IMR-90 (cell line): ENCODE data around the gene RAD51B. TPM values are rescaled to one million over a fixed set of nuclear protein-coding genes. Genes with fewer than 3 reads are reported as not detected.
A peak's percentile ranks its signal among the peaks of the same experiment; 100 is the strongest.

ENCODE experiments used
- ATAC-seq: fragments of 200-7000 bp; cut with Tn5 transposase; 2 replicates; pipeline ENCODE4 v1.9.1; 2020; ENCODE audit warnings: low read depth, mild to moderate bottlenecking, moderate library complexity
- BruUV-seq: library from RNA; stranded (reverse); fragments of 400-500 nt; replicated peaks from 2 replicates; lab custom pipeline; 2021; lab: Mats Ljungman, UMichigan
- CTCF ChIA-PET: fragments of 300-600 bp; formaldehyde crosslinking; extraction: SDS; loops from one replicate; lab custom pipeline; 2021; ENCODE audit warnings: antibody characterized with exemption; lab: Yijun Ruan, JAX
- POLR2A ChIA-PET: fragments of 300-600 bp; sonication (Branson Sonifier 250); formaldehyde crosslinking; loops from one replicate; lab custom pipeline; 2022; ENCODE audit warnings: antibody characterized with exemption; ENCODE audit not compliant: unreplicated experiment; lab: Charles Lee
- DNase-seq: peaks from one replicate; pipeline ENCODE4 v3.0.0; 2013
- H2AFZ ChIP-seq: replicated peaks from 2 replicates; pipeline ENCODE3; 2013; ENCODE audit warnings: low read length, mild to moderate bottlenecking; ENCODE audit not compliant: poor library complexity
- H2AK5ac ChIP-seq: 2 replicates; pipeline ENCODE4 v1.6.1; 2013; ENCODE audit warnings: low read depth, low read length, inconsistent platforms
- H2AK9ac ChIP-seq: replicated peaks from 2 replicates; pipeline ENCODE3; 2013; ENCODE audit warnings: mild to moderate bottlenecking, low read depth, low read length, moderate library complexity; ENCODE audit not compliant: poor library complexity
- H2BK120ac ChIP-seq: 2 replicates; pipeline ENCODE4 v1.6.1; 2013; ENCODE audit warnings: low read depth, low read length, inconsistent platforms
- H2BK15ac ChIP-seq: 3 replicates; pipeline ENCODE4 v1.6.1; 2013; ENCODE audit warnings: low read depth, low read length, inconsistent platforms
- H2BK20ac ChIP-seq: 2 replicates; pipeline ENCODE4 v1.6.1; 2013; ENCODE audit warnings: low read depth, mild to moderate bottlenecking, inconsistent platforms, low read length, moderate library complexity
- H2BK5ac ChIP-seq: 2 replicates; pipeline ENCODE4 v1.6.1; 2013; ENCODE audit warnings: mild to moderate bottlenecking, low read depth, low read length, inconsistent platforms; ENCODE audit not compliant: poor library complexity, severe bottlenecking
- H3K14ac ChIP-seq: replicated peaks from 2 replicates; pipeline ENCODE4 v1.6.1; 2013; ENCODE audit warnings: low read depth, low read length, inconsistent platforms
- H3K18ac ChIP-seq: 2 replicates; pipeline ENCODE4 v1.6.1; 2013; ENCODE audit warnings: low read depth, low read length, control low read depth
- H3K23ac ChIP-seq: 2 replicates; pipeline ENCODE4 v1.6.1; 2013; ENCODE audit warnings: low read depth, low read length, inconsistent platforms
- H3K27ac ChIP-seq: 2 replicates; pipeline ENCODE4 v1.5.1; 2013; ENCODE audit warnings: mild to moderate bottlenecking, control low read depth, low read length; ENCODE audit not compliant: insufficient read depth
- H3K27me3 ChIP-seq: 2 replicates; pipeline ENCODE4 v1.6.1; 2013; ENCODE audit warnings: low read length; ENCODE audit not compliant: control insufficient read depth, insufficient read depth
- H3K36me3 ChIP-seq: 2 replicates; pipeline ENCODE4 v1.6.1; 2013; ENCODE audit warnings: low read length, mixed read lengths; ENCODE audit not compliant: control insufficient read depth, insufficient read depth
- H3K4ac ChIP-seq: 2 replicates; pipeline ENCODE4 v1.6.1; 2013; ENCODE audit warnings: low read depth, low read length, inconsistent platforms
- H3K4me1 ChIP-seq: 2 replicates; pipeline ENCODE4 v1.6.1; 2013; ENCODE audit warnings: low read length, mixed read lengths; ENCODE audit not compliant: control insufficient read depth, insufficient read depth
- H3K4me2 ChIP-seq: 2 replicates; pipeline ENCODE4 v1.6.1; 2013; ENCODE audit warnings: low read depth, mild to moderate bottlenecking, control low read depth, low read length, moderate library complexity
- H3K4me3 ChIP-seq: 2 replicates; pipeline ENCODE4 v1.5.1; 2013; ENCODE audit warnings: low read depth, mild to moderate bottlenecking, control low read depth, low read length, moderate library complexity; ENCODE audit not compliant: insufficient read depth
- H3K56ac ChIP-seq: 2 replicates; pipeline ENCODE4 v1.6.1; 2013; ENCODE audit warnings: low read length, inconsistent platforms; ENCODE audit not compliant: insufficient read depth; ENCODE audit errors: extremely low read depth
- H3K79me1 ChIP-seq, 2 experiments: 2 replicates each; pipeline ENCODE4 v1.6.1; 2013; ENCODE audit warnings: low read length in 2 of 2, inconsistent platforms in 1 of 2, low read depth in 1 of 2
- H3K9ac ChIP-seq: 2 replicates; pipeline ENCODE4 v1.6.1; 2013; ENCODE audit warnings: low read depth, low read length, control low read depth
- H3K9me1 ChIP-seq: 2 replicates; pipeline ENCODE4 v1.6.1; 2013; ENCODE audit warnings: low read length, inconsistent platforms; ENCODE audit not compliant: insufficient read depth
- H3K9me3 ChIP-seq: 2 replicates; pipeline ENCODE4 v1.6.1; 2013; ENCODE audit warnings: low read length; ENCODE audit not compliant: control insufficient read depth, insufficient read depth
- H4K20me1 ChIP-seq: 2 replicates; pipeline ENCODE4 v1.6.1; 2013; ENCODE audit warnings: low read length, inconsistent platforms; ENCODE audit not compliant: insufficient read depth
- H4K5ac ChIP-seq: 2 replicates; pipeline ENCODE4 v1.6.1; 2013; ENCODE audit warnings: mild to moderate bottlenecking, low read depth, low read length, control low read depth
- H4K8ac ChIP-seq, 2 experiments: 2 replicates each; pipeline ENCODE4 v1.6.1; 2013; ENCODE audit warnings: low read depth in 2 of 2, low read length in 2 of 2, control low read depth in 1 of 2, inconsistent platforms in 1 of 2
- H4K91ac ChIP-seq: 2 replicates; pipeline ENCODE4 v1.6.1; 2013; ENCODE audit warnings: low read depth, low read length, inconsistent platforms; ENCODE audit not compliant: insufficient read depth
- BHLHE40 ChIP-seq: fragments of 150-350 bp; IDR thresholded peaks from 2 replicates; pipeline ENCODE4 v1.6.1; 2016; ENCODE audit warnings: mild to moderate bottlenecking, low read depth, low read length
- CEBPB ChIP-seq: IDR thresholded peaks from 2 replicates; pipeline ENCODE4 v1.6.1; 2012; ENCODE audit warnings: low read depth, low read length, improper control_type of control experiment
- CHD1 ChIP-seq: IDR thresholded peaks from 2 replicates; pipeline ENCODE4 v1.6.1; 2012; ENCODE audit warnings: low read depth, low read length, improper control_type of control experiment
- CTCF ChIP-seq: conservative IDR thresholded peaks from 2 replicates; pipeline ENCODE4 v1.5.1; 2012; ENCODE audit warnings: mild to moderate bottlenecking, low read depth, low read length, improper control_type of control experiment
- FOS ChIP-seq: fragments of 150-350 bp; IDR thresholded peaks from 2 replicates; pipeline ENCODE4 v1.6.1; 2016; ENCODE audit warnings: low read depth, low read length
- MAFK ChIP-seq: IDR thresholded peaks from 2 replicates; pipeline ENCODE4 v1.6.1; 2012; ENCODE audit warnings: low read depth, low read length, improper control_type of control experiment
- MAZ ChIP-seq: IDR thresholded peaks from 2 replicates; pipeline ENCODE4 v1.6.1; 2012; ENCODE audit warnings: low read depth, mild to moderate bottlenecking, low read length, improper control_type of control experiment, moderate library complexity, borderline replicate concordance
- MXI1 ChIP-seq: IDR thresholded peaks from 2 replicates; pipeline ENCODE4 v1.6.1; 2012; ENCODE audit warnings: low read depth, mild to moderate bottlenecking, low read length, moderate library complexity, borderline replicate concordance
- NFE2L2 ChIP-seq: fragments of 150-350 bp; IDR thresholded peaks from 2 replicates; pipeline ENCODE4 v1.6.1; 2016; ENCODE audit warnings: low read depth, mild to moderate bottlenecking, low read length
- POLR2A ChIP-seq: IDR thresholded peaks from 2 replicates; pipeline ENCODE4 v1.6.1; 2012; ENCODE audit warnings: mild to moderate bottlenecking, low read depth, low read length
- RAD21 ChIP-seq: IDR thresholded peaks from 2 replicates; pipeline ENCODE4 v1.6.1; 2012; ENCODE audit warnings: low read length, improper control_type of control experiment
- RCOR1 ChIP-seq: IDR thresholded peaks from 2 replicates; pipeline ENCODE4 v1.6.1; 2012; ENCODE audit warnings: mild to moderate bottlenecking, low read length, improper control_type of control experiment; ENCODE audit not compliant: insufficient replicate concordance
- RFX5 ChIP-seq: IDR thresholded peaks from 2 replicates; pipeline ENCODE4 v1.8.0; 2012; ENCODE audit warnings: low read depth, mild to moderate bottlenecking, low read length, moderate library complexity
- SMC3 ChIP-seq: fragments of 150-350 bp; IDR thresholded peaks from 2 replicates; pipeline ENCODE4 v1.6.1; 2016; ENCODE audit warnings: low read depth, mild to moderate bottlenecking, antibody characterized with exemption, low read length, moderate library complexity
- WGBS, 2 experiments: methylation state at CpG; one replicate each; pipeline versions ENCODE4 v1.1.5 to v1.1.7; 2013; ENCODE audit warnings: missing lambda C conversion rate in 2 of 2; ENCODE audit not compliant: insufficient read length in 1 of 2; ENCODE audit errors: extremely low coverage in 2 of 2; 5-methylcytosine and 5-hydroxymethylcytosine counted together
- dilution Hi-C: fragments of 300-500 bp; cut with HindIII; formaldehyde crosslinking; loops from one replicate; pipeline ENCODE4 v1.14.3; 2018; ENCODE audit warnings: low sequenced_read_pairs; ENCODE audit not compliant: unreplicated experiment
- in situ Hi-C: fragments of 300-500 bp; cut with MboI; formaldehyde crosslinking; loops from 3 replicates; pipeline ENCODE4 v1.14.3; 2019; ENCODE audit warnings: low sequenced_read_pairs, inconsistent platforms, mixed read lengths
- intact Hi-C: fragments of 100-400 bp; cut with micrococcal nuclease; formaldehyde crosslinking; loops from 2 replicates; pipeline ENCODE4 v1.10.0; 2022
- polyA plus RNA-seq, 3 experiments: library from polyadenylated mRNA; depleted of rRNA; stranded (reverse); fragments of >200 nt; gene quantifications; 2 replicates each; pipeline ENCODE4 v1.2.3, GENCODE V29; 2012; ENCODE audit warnings: low replicate concordance in 1 of 3
- total RNA-seq: library from RNA; depleted of rRNA; stranded (reverse); fragments of >200 nt; gene quantifications from 2 replicates; pipeline ENCODE4 v1.2.3, GENCODE V29; 2012
- TF ChIP-seq, protein P1 (sequence below): fragments of 150-350 bp; IDR thresholded peaks from 2 replicates; pipeline ENCODE4 v1.6.1; 2016; ENCODE audit warnings: low read depth, mild to moderate bottlenecking, low read length, moderate library complexity, borderline replicate concordance
- TF ChIP-seq, protein P2 (sequence below): fragments of 150-350 bp; IDR thresholded peaks from 2 replicates; pipeline ENCODE4 v1.6.1; 2017; ENCODE audit warnings: mild to moderate bottlenecking, antibody characterized with exemption, low read length, low read depth

RAD51B gene
- total and polyA plus RNA-seq, 2 of the 4 experiments (the other 2 are of a cell fraction): 5.1 to 18.8 TPM

- Histone ChIP-seq H2BK15ac (peak overlapping the region; percentile 37; the same call in 1 of the 3 replicates), H2BK5ac (no peak overlapping the region), H3K27ac (no peak overlapping the region), H3K4me2 (no peak overlapping the region), H3K14ac (no peak overlapping the region), H3K4ac (no peak overlapping the region), H3K56ac (no peak overlapping the region), H4K20me1 (no peaks in the 10 kb centered on the region), H3K79me1 (no peaks in the 10 kb centered on the region), H4K5ac (peak overlapping the region; percentile 69; the same call in 1 of the 2 replicates), H3K23ac (no peak overlapping the region), H2AK5ac (no peak overlapping the region), H3K9me3 (no peaks in the 10 kb centered on the region), H3K4me3 (no peak overlapping the region), H3K36me3 (no peaks in the 10 kb centered on the region), H2AFZ (no peak overlapping the region), H3K9ac (no peak overlapping the region), H4K91ac (no peak overlapping the region), H3K9me1 (peaks cover 6% of the 10 kb centered on the region; the same call in 1 of the 2 replicates), H2BK120ac (no peak overlapping the region), H3K27me3 (no peaks in the 10 kb centered on the region), H4K8ac (no peak overlapping the region), H2AK9ac (no peak overlapping the region), H2BK20ac (no peak overlapping the region), H3K4me1 (peaks cover 5% of the 10 kb centered on the region), H3K18ac (peak overlapping the region; percentile 13)
- DNase-seq: no peak
- dilution Hi-C loops (no loop called here), intact Hi-C loops (no loop called here), in situ Hi-C loops (no loop called here)
- BruUV-seq: no TSS peak
- no peak for ATAC-seq
- CTCF ChIA-PET: interaction anchor here (0.8 to 0.9 kb wide), 2 partner anchors 12 to 16 kb away, joined by 3 to 4 read pairs; no protein-coding TSS in a partner anchor
- POLR2A ChIA-PET: no interaction called here
- no CpG with 5 or more reads among the region's 1 CpG for WGBS, 2 experiments
- TF ChIP-seq RFX5 (no peak), NFE2L2 (no peak), RAD21 (no peak), MAFK (no peak), POLR2A (no peak), CHD1 (no peak), MAZ (no peak), RCOR1 (no peak), SMC3 (no peak), MXI1 (no peak), BHLHE40 (no peak), CEBPB (no peak), CTCF (no peak), FOS (no peak)
- TF ChIP-seq, protein P1, sequence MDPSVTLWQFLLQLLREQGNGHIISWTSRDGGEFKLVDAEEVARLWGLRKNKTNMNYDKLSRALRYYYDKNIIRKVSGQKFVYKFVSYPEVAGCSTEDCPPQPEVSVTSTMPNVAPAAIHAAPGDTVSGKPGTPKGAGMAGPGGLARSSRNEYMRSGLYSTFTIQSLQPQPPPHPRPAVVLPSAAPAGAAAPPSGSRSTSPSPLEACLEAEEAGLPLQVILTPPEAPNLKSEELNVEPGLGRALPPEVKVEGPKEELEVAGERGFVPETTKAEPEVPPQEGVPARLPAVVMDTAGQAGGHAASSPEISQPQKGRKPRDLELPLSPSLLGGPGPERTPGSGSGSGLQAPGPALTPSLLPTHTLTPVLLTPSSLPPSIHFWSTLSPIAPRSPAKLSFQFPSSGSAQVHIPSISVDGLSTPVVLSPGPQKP: no peak
- TF ChIP-seq, protein P2, sequence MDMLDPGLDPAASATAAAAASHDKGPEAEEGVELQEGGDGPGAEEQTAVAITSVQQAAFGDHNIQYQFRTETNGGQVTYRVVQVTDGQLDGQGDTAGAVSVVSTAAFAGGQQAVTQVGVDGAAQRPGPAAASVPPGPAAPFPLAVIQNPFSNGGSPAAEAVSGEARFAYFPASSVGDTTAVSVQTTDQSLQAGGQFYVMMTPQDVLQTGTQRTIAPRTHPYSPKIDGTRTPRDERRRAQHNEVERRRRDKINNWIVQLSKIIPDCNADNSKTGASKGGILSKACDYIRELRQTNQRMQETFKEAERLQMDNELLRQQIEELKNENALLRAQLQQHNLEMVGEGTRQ: no peak
Observed at GRCh38 chr14:68377006-68377405, 557.4 kb downstream of the RAD51B start.
